HCT116 (cell line): Measurements from ENCODE around the gene NCOA1. TPM values are rescaled to one million over a fixed set of nuclear protein-coding genes. Genes with fewer than 3 reads are reported as not detected.

Experiments used
- ATAC-seq: fragments of 200-7000 bp; cut with Tn5 transposase; 2 replicates; pipeline ENCODE4 v1.9.1; 2020; ENCODE audit warnings: mild to moderate bottlenecking, moderate library complexity
- BruUV-seq: library from RNA; stranded (reverse); fragments of 400-500 nt; replicated peaks from 2 replicates; lab custom pipeline; 2021; lab: Mats Ljungman, UMichigan
- CTCF ChIA-PET: fragments of 300-600 bp; sonication (Branson Sonifier 250); formaldehyde crosslinking; loops from one replicate; lab custom pipeline; 2021; ENCODE audit warnings: antibody characterized with exemption; lab: Charles Lee
- POLR2A ChIA-PET: fragments of 300-600, 350-600 bp; sonication (Branson Sonifier 250); formaldehyde crosslinking; loops from one replicate; lab custom pipeline; 2021; ENCODE audit warnings: antibody characterized with exemption; lab: Charles Lee
- RAD21 ChIA-PET, 2 experiments: fragments of 300-600 bp; sonication (Branson Sonifier 250); formaldehyde crosslinking; loops; one replicate each; lab custom pipeline; 2023; ENCODE audit warnings: low total read pairs in 2 of 2; ENCODE audit not compliant: uncharacterized antibody in 2 of 2, unreplicated experiment in 2 of 2, low non-redundant PET in 1 of 2; lab: Charles Lee
- DNase-seq: peaks from one replicate; pipeline ENCODE4 v3.0.0-alpha.2; 2010; ENCODE audit warnings: low read depth, low spot score
- H2AFZ ChIP-seq: fragments of 200-600 bp; shearing (Covaris generic), sonication (generic); 2 replicates; pipeline ENCODE4 v1.6.1; 2017; ENCODE audit warnings: low read depth, mixed run types, mixed read lengths, antibody characterized with exemption, low read length; ENCODE audit not compliant: poor library complexity, severe bottlenecking
- H3K27ac ChIP-seq: 2 replicates; pipeline ENCODE4 v1.5.1; 2012; ENCODE audit warnings: low read depth, low read length
- H3K27me3 ChIP-seq: fragments of 200-600 bp; sonication (generic); 2 replicates; pipeline ENCODE4 v1.6.1; 2016; ENCODE audit warnings: mixed run types, low read length, mixed read lengths; ENCODE audit not compliant: insufficient read depth
- H3K36me3 ChIP-seq, 2 experiments: fragments of 200-500 bp in 1 of 2; fragments of 200-600 bp in 1 of 2; sonication (Bioruptor generic) in 1 of 2; sonication (generic) in 1 of 2; 2 replicates each; pipeline versions ENCODE4 v1.5.1 to v1.6.1; 2014 to 2016; ENCODE audit warnings: low read length in 2 of 2, inconsistent platforms in 1 of 2, mixed read lengths in 1 of 2, mixed run types in 1 of 2; ENCODE audit not compliant: insufficient read depth in 2 of 2, control insufficient read depth in 1 of 2
- H3K4me1 ChIP-seq, 2 experiments: fragments of 200-600 bp in 1 of 2; sonication (generic) in 1 of 2; 2 replicates each; pipeline versions ENCODE4 v1.5.1 to v1.6.1; 2012 to 2017; ENCODE audit warnings: low read length in 2 of 2, inconsistent platforms in 1 of 2, mild to moderate bottlenecking in 1 of 2, mixed read lengths in 1 of 2, mixed run types in 1 of 2, moderate library complexity in 1 of 2; ENCODE audit not compliant: insufficient read depth in 2 of 2, control insufficient read depth in 1 of 2
- H3K4me2 ChIP-seq: fragments of 200-600 bp; sonication (generic); 2 replicates; pipeline ENCODE4 v1.6.1; 2017; ENCODE audit warnings: mixed run types, low read length, mixed read lengths
- H3K4me3 ChIP-seq, 2 experiments: fragments of 200-600 bp in 1 of 2; sonication (generic) in 1 of 2; replicated peaks in 1 of 2; 2 replicates each; pipeline ENCODE4 v1.5.1; 2011 to 2016; ENCODE audit warnings: low read length in 2 of 2, control low read depth in 1 of 2, low read depth in 1 of 2, mild to moderate bottlenecking in 1 of 2, mixed read lengths in 1 of 2, mixed run types in 1 of 2
- H3K79me2 ChIP-seq: fragments of 200-600 bp; sonication (generic); 2 replicates; pipeline ENCODE4 v1.6.1; 2017; ENCODE audit warnings: mild to moderate bottlenecking, mixed run types, low read length, moderate library complexity, mixed read lengths; ENCODE audit not compliant: insufficient read depth
- H3K9ac ChIP-seq: fragments of 200-600 bp; sonication (generic); 2 replicates; pipeline ENCODE4 v1.6.1; 2016; ENCODE audit warnings: low read length, mixed read lengths
- H3K9me2 ChIP-seq: fragments of 200-600 bp; sonication (generic), shearing (Covaris generic); 2 replicates; pipeline ENCODE4 v1.6.1; 2017; ENCODE audit warnings: mixed run types, mild to moderate bottlenecking, moderate library complexity; ENCODE audit not compliant: insufficient read depth
- H3K9me3 ChIP-seq, 2 experiments: fragments of 200-500 bp in 1 of 2; fragments of 200-600 bp in 1 of 2; sonication (Bioruptor generic) in 1 of 2; sonication (generic) in 1 of 2; 2 replicates each; pipeline ENCODE4 v1.6.1; 2014 to 2017; ENCODE audit warnings: low read length in 2 of 2, mixed read lengths in 2 of 2, inconsistent platforms in 1 of 2, low read depth in 1 of 2, mild to moderate bottlenecking in 1 of 2, mixed run types in 1 of 2, moderate library complexity in 1 of 2; ENCODE audit not compliant: control insufficient read depth in 1 of 2, insufficient read depth in 1 of 2
- H4K20me1 ChIP-seq: fragments of 200-600 bp; sonication (generic), shearing (Covaris generic); 2 replicates; pipeline ENCODE4 v1.6.1; 2017; ENCODE audit warnings: mixed run types, mild to moderate bottlenecking, moderate library complexity; ENCODE audit not compliant: insufficient read depth
- CBX3 ChIP-seq: IDR thresholded peaks from 2 replicates; pipeline ENCODE4 v1.6.1; 2012; ENCODE audit warnings: low read depth
- CEBPB ChIP-seq: IDR thresholded peaks from 2 replicates; pipeline ENCODE4 v1.6.1; 2012; ENCODE audit warnings: low read depth
- EGR1 ChIP-seq: IDR thresholded peaks from 2 replicates; pipeline ENCODE4 v1.6.1; 2012; ENCODE audit warnings: low read depth
- ELF1 ChIP-seq: IDR thresholded peaks from 2 replicates; pipeline ENCODE4 v1.6.1; 2012; ENCODE audit warnings: low read depth, borderline replicate concordance
- EZH2 ChIP-seq: fragments of 200-600 bp; sonication (generic); IDR thresholded peaks from 2 replicates; pipeline ENCODE4 v1.6.1; 2017; ENCODE audit warnings: antibody characterized with exemption, mixed run types
- EZH2phosphoT487 ChIP-seq: fragments of 200-600 bp; IDR thresholded peaks from 2 replicates; pipeline ENCODE4 v1.6.1; 2018; ENCODE audit warnings: antibody characterized with exemption, borderline replicate concordance
- JUND ChIP-seq: IDR thresholded peaks from 2 replicates; pipeline ENCODE4 v1.6.1; 2012
- POLR2A ChIP-seq: IDR thresholded peaks from 2 replicates; pipeline ENCODE4 v1.7.0; 2011; ENCODE audit warnings: borderline replicate concordance; ENCODE audit not compliant: insufficient read depth, insufficient read length; ENCODE audit errors: extremely low read depth
- POLR2AphosphoS5 ChIP-seq: IDR thresholded peaks from 2 replicates; pipeline ENCODE4 v1.6.1; 2011; ENCODE audit warnings: mild to moderate bottlenecking, low read depth, low read length, moderate library complexity
- RAD21 ChIP-seq: IDR thresholded peaks from 2 replicates; pipeline ENCODE4 v1.6.1; 2012; ENCODE audit warnings: low read depth, mild to moderate bottlenecking
- SIN3A ChIP-seq: IDR thresholded peaks from 2 replicates; pipeline ENCODE4 v1.6.1; 2012; ENCODE audit warnings: low read depth
- SP1 ChIP-seq: IDR thresholded peaks from 2 replicates; pipeline ENCODE4 v1.6.1; 2012; ENCODE audit warnings: low read depth
- SRF ChIP-seq: IDR thresholded peaks from 2 replicates; pipeline ENCODE4 v1.6.1; 2012; ENCODE audit warnings: low read depth
- TCF7L2 ChIP-seq: IDR thresholded peaks from 2 replicates; pipeline ENCODE4 v1.7.0; 2011; ENCODE audit warnings: borderline replicate concordance, inconsistent platforms; ENCODE audit not compliant: insufficient read depth, insufficient read length; ENCODE audit errors: extremely low read depth
- YY1 ChIP-seq: IDR thresholded peaks from 2 replicates; pipeline ENCODE4 v1.6.1; 2011; ENCODE audit warnings: low read length, low read depth, moderate library complexity, mild to moderate bottlenecking; ENCODE audit not compliant: insufficient replicate concordance; ENCODE audit errors: extremely low read depth
- ZFX ChIP-seq: fragments of 450-650 bp; IDR thresholded peaks from 2 replicates; pipeline ENCODE4 v1.6.1; 2017
- ZNF274 ChIP-seq: fragments of 200-500 bp; sonication (Bioruptor generic); IDR thresholded peaks from 2 replicates; pipeline ENCODE4 v1.6.1; 2014; ENCODE audit warnings: mild to moderate bottlenecking, low read depth, low read length, inconsistent platforms
- intact Hi-C: fragments of 100-400 bp; cut with micrococcal nuclease; formaldehyde crosslinking; loops from 2 replicates; pipeline ENCODE4 v1.10.0; 2022
- total RNA-seq: library from RNA; stranded (reverse); gene quantifications from one replicate; pipeline ENCODE4 v1.2.1, GENCODE V29; 2021; ENCODE audit not compliant: unreplicated experiment
- TF ChIP-seq, protein P1 (sequence below): IDR thresholded peaks from 2 replicates; pipeline ENCODE4 v1.6.1; 2011; ENCODE audit warnings: mild to moderate bottlenecking, low read length, moderate library complexity; ENCODE audit not compliant: insufficient replicate concordance; ENCODE audit errors: extremely low read depth
- TF ChIP-seq, protein P2 (sequence below), 3 experiments: fragments of 200-600 bp in 1 of 3; sonication (generic) in 1 of 3; IDR thresholded peaks in 2 of 3; conservative IDR thresholded peaks in 1 of 3; 2 replicates each; pipeline ENCODE4 v1.5.1; 2012 to 2017; ENCODE audit warnings: low read depth in 2 of 3, low read length in 2 of 3, antibody characterized with exemption in 1 of 3, borderline replicate concordance in 1 of 3, control low read depth in 1 of 3, mild to moderate bottlenecking in 1 of 3, mixed read lengths in 1 of 3, mixed run types in 1 of 3, moderate library complexity in 1 of 3; ENCODE audit not compliant: insufficient read depth in 1 of 3

The NCOA1 gene
- total RNA-seq, 1 experiment from 2014 or later: 10.4 TPM

DNA sequence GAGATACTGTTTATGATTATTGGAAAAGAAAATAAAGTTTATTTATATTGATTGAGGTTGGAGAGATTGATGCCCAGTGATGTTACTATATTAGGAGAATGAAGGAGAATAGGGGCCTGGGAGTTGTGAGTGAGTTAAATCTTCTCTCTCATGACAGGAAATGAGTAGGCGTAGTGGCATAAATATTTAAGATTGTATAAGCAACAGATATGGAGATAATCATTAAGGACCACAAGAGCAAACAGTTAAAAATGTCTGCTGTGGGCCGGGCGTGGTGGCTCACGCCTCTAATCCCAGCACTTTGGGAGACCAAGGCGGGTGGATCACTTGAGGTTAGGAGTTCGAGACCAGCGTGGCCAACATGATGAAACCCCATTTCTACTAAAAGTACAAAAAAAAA lies 239.4 kb downstream of the NCOA1 start:
- H3K9ac ChIP-seq: no peak overlapping the region
- no peaks in the 10 kb centered on the region for H3K27me3 ChIP-seq
- no peak overlapping the region for H2AFZ ChIP-seq
- no peaks in the 10 kb centered on the region for H3K9me2 ChIP-seq
- ATAC-seq (no peak), DNase-seq (no peak)
- no TSS peak for BruUV-seq
- H3K36me3 ChIP-seq: no peaks in the 10 kb centered on the region
- no peak overlapping the region for H3K4me3 ChIP-seq
- POLR2A ChIA-PET: no interaction called here
- CTCF ChIA-PET: no interaction called here
- intact Hi-C loops: no loop called here
- no peaks in the 10 kb centered on the region for H3K4me1 ChIP-seq
- no peak overlapping the region for H3K27ac ChIP-seq
- no peak for TF ChIP-seq SRF
- no peak for TF ChIP-seq EZH2
- TF ChIP-seq ZNF274: no peak
- TF ChIP-seq, protein P1, sequence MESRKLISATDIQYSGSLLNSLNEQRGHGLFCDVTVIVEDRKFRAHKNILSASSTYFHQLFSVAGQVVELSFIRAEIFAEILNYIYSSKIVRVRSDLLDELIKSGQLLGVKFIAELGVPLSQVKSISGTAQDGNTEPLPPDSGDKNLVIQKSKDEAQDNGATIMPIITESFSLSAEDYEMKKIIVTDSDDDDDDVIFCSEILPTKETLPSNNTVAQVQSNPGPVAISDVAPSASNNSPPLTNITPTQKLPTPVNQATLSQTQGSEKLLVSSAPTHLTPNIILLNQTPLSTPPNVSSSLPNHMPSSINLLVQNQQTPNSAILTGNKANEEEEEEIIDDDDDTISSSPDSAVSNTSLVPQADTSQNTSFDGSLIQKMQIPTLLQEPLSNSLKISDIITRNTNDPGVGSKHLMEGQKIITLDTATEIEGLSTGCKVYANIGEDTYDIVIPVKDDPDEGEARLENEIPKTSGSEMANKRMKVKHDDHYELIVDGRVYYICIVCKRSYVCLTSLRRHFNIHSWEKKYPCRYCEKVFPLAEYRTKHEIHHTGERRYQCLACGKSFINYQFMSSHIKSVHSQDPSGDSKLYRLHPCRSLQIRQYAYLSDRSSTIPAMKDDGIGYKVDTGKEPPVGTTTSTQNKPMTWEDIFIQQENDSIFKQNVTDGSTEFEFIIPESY: no peak
- TF ChIP-seq EGR1: no peak
- TF ChIP-seq ELF1: no peak
- TF ChIP-seq POLR2A: no peak
- TF ChIP-seq YY1: no peak
- TF ChIP-seq POLR2AphosphoS5: no peak
- TF ChIP-seq RAD21: no peak
- TF ChIP-seq, protein P2, sequence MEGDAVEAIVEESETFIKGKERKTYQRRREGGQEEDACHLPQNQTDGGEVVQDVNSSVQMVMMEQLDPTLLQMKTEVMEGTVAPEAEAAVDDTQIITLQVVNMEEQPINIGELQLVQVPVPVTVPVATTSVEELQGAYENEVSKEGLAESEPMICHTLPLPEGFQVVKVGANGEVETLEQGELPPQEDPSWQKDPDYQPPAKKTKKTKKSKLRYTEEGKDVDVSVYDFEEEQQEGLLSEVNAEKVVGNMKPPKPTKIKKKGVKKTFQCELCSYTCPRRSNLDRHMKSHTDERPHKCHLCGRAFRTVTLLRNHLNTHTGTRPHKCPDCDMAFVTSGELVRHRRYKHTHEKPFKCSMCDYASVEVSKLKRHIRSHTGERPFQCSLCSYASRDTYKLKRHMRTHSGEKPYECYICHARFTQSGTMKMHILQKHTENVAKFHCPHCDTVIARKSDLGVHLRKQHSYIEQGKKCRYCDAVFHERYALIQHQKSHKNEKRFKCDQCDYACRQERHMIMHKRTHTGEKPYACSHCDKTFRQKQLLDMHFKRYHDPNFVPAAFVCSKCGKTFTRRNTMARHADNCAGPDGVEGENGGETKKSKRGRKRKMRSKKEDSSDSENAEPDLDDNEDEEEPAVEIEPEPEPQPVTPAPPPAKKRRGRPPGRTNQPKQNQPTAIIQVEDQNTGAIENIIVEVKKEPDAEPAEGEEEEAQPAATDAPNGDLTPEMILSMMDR (IDR thresholded peaks at IDR 0.05 in 2 of 3, conservative IDR thresholded peaks at IDR 0.05 in 1 of 3; ENCODE audit: borderline replicate concordance in 1 of 3, insufficient read depth in 1 of 3, low read depth in 2 of 3, low read length in 2 of 3): no peak
- no peak for TF ChIP-seq CEBPB
- TF ChIP-seq EZH2phosphoT487: no peak
- TF ChIP-seq ZFX: no peak
- no peak for TF ChIP-seq JUND
- TF ChIP-seq CBX3: no peak
- no peak for TF ChIP-seq SP1
- no peak for TF ChIP-seq SIN3A
- TF ChIP-seq TCF7L2: no peak
- RAD21 ChIA-PET: no interaction called here
- no peaks in the 10 kb centered on the region for H4K20me1 ChIP-seq
- H3K4me2 ChIP-seq: no peak overlapping the region
- no peaks in the 10 kb centered on the region for H3K79me2 ChIP-seq
- no peaks in the 10 kb centered on the region for H3K9me3 ChIP-seq
